Occipital lobe (tissue), 2 donors: Measurements from ENCODE around the gene FLOT1. TPM values are rescaled to one million over a fixed set of nuclear protein-coding genes. Genes with fewer than 3 reads are reported as not detected.

Source experiments
- DNase-seq: peaks from one replicate; lab custom pipeline; 2025; lab: John Stamatoyannopoulos, UW
- total RNA-seq: library from RNA; depleted of rRNA; stranded (reverse); fragments of >200 nt; gene quantifications from one replicate; pipeline ENCODE4 v1.2.3, GENCODE V29; 2014

The FLOT1 gene, protein sequence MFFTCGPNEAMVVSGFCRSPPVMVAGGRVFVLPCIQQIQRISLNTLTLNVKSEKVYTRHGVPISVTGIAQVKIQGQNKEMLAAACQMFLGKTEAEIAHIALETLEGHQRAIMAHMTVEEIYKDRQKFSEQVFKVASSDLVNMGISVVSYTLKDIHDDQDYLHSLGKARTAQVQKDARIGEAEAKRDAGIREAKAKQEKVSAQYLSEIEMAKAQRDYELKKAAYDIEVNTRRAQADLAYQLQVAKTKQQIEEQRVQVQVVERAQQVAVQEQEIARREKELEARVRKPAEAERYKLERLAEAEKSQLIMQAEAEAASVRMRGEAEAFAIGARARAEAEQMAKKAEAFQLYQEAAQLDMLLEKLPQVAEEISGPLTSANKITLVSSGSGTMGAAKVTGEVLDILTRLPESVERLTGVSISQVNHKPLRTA
- 43.4 TPM for total RNA-seq

GRCh38 chr6:30742316-30743098, at the start of gene FLOT1:
Gene FLOT1, minus strand, starts transcription at chr6:30742687. Its CDS starts 498 bp downstream, at chr6:30742189.
- peak; percentile 86 for DNase-seq

DNA sequence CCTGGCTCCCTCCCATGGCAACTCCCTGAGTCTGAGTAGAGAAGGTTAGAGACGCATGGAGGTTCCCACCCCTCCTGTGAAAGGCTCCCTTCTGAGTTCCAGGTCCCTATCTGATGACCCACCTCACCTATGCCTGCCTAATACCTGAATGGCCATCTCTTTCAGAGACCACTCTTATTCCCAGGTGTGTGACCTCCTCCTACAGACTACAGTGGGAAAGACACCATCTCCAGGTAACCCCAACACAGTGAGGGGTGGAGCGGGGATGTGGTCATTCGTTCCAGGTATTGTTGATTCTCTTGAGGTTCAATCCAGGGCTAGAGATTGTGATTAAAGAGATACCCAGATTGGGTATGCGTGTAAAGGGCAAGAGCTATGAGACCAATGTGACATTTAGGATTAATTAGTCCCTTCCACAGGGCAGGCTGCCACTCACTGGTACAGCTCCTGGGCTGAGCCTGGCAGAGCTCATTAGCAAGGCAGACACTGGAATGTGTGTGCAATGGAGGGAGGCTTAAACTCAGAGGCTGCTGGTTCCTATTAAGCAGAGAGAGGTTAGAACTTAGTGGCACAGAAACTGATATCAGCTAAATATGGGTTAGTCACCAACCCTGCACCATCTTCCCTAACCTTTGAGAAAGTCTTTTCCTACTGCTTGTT, 48.4 kb upstream of the FLOT1 start:
- no peak for DNase-seq

- DNase-seq: no peak
These were observed 47.1 kb upstream of the FLOT1 start for GRCh38 chr6:30789606-30790005.

- no peak for DNase-seq
These were observed 45.5 kb upstream of the FLOT1 start for GRCh38 chr6:30787954-30788353.

DNA sequence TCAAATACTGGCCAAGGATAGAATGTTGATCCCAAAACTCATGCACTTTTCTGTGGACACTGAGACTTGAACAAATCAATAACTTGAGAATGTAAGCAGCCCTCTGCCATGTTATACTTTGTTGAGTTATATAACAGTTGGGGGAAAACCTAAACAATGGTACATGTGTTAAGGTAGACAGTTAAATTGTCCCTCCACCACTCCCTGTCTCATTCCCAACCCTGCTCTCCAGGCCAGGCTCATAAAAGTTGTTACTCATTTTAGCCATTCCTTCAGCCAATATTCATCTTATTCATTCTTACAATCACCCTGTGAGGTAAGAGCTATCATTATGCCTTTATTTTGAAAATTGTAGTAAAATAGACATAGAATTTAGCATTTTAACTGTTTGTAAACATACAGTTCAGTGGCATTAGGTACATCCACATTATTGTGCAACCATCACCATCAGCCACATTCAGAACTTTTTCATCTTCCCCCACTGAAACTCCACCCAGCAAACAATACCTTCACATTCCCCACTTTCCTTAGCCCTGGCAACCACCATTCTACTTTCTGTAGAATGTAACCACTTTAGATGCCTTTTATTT, 40.0 kb upstream of the FLOT1 start:
- DNase-seq: no peak

- DNase-seq: peak; percentile 83
These were observed 39.4 kb upstream of the FLOT1 start for GRCh38 chr6:30781743-30782424.

DNA sequence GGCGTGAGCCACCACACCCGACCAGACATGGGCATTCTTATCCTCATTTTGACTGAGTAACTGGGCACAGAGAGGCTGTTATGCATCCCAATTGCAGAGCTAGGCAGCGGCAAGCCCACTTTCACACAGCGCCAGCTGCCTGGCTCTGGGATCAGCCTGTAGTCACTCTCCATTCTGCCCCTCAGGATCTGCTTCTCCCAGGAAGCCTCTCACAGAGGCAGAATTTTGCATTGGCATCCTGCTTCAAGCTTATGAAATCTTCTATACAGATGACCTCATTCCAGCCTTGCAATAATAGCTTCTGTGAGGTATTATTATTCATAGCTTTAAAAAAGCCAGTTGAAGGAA, 38.9 kb upstream of the FLOT1 start:
- DNase-seq: no peak

DNA sequence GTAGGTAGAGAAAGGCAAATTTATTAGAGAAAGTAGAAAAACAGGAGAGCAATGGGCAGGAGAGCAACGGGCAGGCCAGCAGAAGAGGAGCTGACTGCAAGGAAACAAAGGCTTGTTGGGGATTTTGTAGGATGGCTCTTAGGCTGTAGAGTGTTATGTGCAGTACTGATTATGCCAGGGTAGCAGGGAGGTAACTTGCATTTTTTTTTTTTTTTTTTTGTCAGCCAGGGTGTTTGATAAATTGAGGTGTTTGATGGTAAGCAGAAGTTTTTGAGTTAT, 38.1 kb upstream of the FLOT1 start:
- DNase-seq: no peak

DNA sequence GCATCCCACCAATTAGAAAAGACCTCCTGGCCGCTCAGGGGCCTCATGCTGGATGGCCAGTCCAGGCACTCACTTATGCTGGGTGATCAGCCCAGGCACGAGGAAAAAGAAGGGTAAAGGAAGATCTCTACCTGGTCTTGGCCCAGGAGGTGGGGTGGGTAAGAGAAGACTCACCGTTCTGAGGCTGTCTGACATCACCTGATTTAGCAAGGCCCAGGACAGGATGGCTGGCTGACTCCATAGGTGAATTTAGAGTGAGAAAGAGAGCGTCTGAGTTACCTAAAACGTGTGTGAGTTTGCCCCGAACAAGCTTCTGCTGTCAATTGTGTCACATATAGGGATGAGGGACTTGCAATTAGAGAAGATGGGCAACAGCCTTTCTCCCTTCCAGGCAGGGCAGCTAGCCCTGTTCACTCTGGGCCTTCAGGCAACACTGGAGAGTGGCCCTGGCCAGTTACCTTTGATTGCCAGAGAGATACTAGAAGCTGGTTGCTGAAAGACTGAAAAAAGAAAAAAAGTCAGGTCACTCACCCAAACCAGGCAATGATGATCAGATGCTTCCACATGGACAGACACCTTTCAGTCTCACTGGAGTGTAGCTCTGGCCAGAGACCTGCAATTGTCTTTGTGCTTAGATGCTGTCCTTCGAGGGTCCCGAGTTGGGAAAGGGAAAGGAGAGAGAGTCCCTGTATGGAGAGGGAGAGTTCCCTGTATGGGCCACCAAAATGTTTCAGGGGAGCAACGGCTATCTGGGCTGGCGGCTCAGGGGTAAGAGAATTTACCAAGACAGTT, 37.6 kb upstream of the FLOT1 start:
- DNase-seq: no peak

GRCh38 chr6:30778001-30778635, 35.6 kb upstream of the FLOT1 start:
- no peak for DNase-seq

DNA sequence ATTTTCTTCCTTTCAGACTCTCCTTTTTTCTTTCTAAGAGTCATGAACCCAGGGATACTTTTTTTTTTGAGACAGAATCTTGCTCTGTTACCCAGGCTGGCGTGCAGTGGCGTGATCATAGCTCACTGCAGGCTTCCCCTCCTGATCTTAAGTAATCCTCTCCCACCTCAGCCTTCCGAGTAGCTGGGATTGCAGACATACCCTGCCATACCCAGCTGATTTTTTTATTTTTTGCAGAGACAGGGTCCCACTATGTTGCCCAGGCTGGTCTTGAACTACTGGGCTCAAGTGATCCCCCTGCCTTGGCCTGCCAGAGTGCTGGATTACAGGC, 34.6 kb upstream of the FLOT1 start:
- no peak for DNase-seq

DNA sequence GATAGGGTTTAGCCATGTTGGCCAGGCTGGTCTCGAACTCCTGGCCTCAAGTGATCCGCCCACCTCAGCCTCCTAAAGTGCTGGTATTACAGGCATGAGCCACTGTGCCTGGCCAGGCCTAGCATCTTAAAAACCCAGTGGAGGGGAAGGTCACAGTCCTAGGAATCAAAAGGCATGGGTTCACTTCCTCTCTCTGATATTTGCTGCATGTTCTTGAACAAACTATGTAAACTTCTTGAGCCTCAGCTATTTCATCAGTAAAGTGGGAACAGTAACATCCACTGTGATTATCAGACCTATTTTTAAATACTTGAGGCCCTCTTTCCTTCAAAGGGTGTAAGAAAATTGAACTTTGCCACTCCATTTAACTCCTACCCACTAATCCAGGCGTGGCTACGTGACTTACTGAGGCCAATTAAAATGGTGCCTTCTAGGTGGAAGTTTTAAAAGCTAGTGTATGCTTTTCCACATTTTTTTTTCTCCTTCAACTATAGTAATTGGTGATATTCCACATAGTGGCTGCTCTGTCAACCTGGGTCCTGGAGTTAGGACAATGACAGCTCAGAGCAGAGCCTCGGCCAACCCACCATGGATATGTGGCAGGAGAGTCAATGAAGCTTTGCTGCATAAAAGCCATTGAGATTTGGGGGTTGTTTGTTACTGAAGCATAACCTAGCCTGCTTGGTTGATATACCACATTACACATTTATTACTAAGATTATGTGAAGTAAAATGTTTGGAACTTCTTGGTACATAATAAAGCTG, 34.1 kb upstream of the FLOT1 start:
- no peak for DNase-seq

DNA sequence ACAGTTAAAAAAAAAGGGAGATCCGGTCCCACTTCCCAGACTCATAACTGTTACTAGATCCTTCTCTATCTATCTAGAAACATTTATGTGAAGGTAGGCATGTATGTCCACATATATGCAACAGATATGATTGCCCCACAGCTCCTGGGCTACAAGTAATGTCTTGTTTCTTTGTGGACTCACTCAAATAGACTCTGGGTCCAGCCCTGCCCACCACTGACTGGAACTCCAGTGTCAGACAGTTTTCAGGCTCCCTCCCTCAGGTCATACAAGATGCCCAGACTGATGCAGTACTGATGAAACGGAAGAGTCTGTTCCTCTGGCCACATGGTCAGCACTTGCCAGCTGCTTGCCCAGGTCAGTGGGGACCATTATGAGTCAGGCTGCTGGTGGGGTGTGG, 32.6 kb upstream of the FLOT1 start:
- DNase-seq: no peak

DNA sequence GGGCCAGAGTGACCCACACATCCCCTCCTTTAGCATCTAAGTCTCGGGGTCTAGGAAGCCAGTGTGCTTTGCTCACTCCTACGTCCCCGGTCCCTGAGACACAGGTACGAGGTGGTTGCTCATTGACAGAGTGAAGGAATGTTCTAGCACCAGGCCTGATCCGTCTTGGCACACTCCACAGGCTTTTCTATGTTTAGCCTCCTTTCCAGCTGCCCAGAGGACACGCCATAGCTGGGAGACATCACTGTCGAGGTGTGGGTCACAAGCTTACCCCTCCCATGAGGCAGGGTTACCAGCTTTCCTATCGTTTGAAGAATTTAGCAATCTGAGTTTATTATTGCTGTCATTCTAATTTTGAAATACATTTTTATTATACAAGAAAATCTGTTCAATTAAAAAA, 32.2 kb upstream of the FLOT1 start:
- DNase-seq: no peak

- no peak for DNase-seq
These were observed 28.1 kb upstream of the FLOT1 start for GRCh38 chr6:30770592-30770991.

- DNase-seq: no peak
These were observed 27.5 kb upstream of the FLOT1 start for GRCh38 chr6:30769853-30770524.

- peak; percentile 42 for DNase-seq
These were observed 26.8 kb upstream of the FLOT1 start for GRCh38 chr6:30769088-30769852.

- no peak for DNase-seq
These were observed 26.2 kb upstream of the FLOT1 start for GRCh38 chr6:30768634-30769087.
